SK-N-SH (cell line): ENCODE results near the gene PHACTR4. TPM values are rescaled to one million over a fixed set of nuclear protein-coding genes. Genes with fewer than 3 reads are reported as not detected.

Experiments used
- CTCF ChIA-PET: fragments of 300-600, 350-600 bp; formaldehyde crosslinking; extraction: SDS; loops from one replicate; lab custom pipeline; 2021; lab: Yijun Ruan, JAX
- POLR2A ChIA-PET: fragments of 350-600 bp; sonication (Branson Sonifier 250); formaldehyde crosslinking; extraction: SDS; loops from one replicate; lab custom pipeline; 2020; ENCODE audit warnings: antibody characterized with exemption, inconsistent platforms; lab: Yijun Ruan, JAX
- DNase-seq: peaks from one replicate; pipeline ENCODE4 v3.0.0; 2012
- H2AFZ ChIP-seq: fragments of 200-600 bp; sonication (generic); 2 replicates; pipeline ENCODE4 v1.8.1; 2016; ENCODE audit warnings: antibody characterized with exemption, mild to moderate bottlenecking, low read depth
- H3F3A ChIP-seq: fragments of 200-600 bp; sonication (generic); replicated peaks from 2 replicates; pipeline ENCODE3; 2016; ENCODE audit warnings: antibody characterized with exemption, mild to moderate bottlenecking; ENCODE audit not compliant: insufficient read depth
- H3K27ac ChIP-seq, 2 experiments: fragments of 200-500 bp in 1 of 2; fragments of 200-600 bp in 1 of 2; sonication (Bioruptor generic) in 1 of 2; sonication (generic), shearing (Covaris generic) in 1 of 2; 2 replicates each; pipeline versions ENCODE4 v1.5.1 to v1.6.1; 2014 to 2016; ENCODE audit warnings: low read depth in 2 of 2, inconsistent platforms in 1 of 2, low read length in 1 of 2, mild to moderate bottlenecking in 1 of 2, mixed read lengths in 1 of 2
- H3K27me3 ChIP-seq: fragments of 200-600 bp; sonication (generic), shearing (Covaris generic); 2 replicates; pipeline ENCODE4 v1.6.1; 2016; ENCODE audit warnings: mixed run types; ENCODE audit not compliant: insufficient read depth
- H3K36me3 ChIP-seq, 2 experiments: fragments of 200-500 bp in 1 of 2; fragments of 200-600 bp in 1 of 2; sonication (Bioruptor generic) in 1 of 2; sonication (generic) in 1 of 2; replicated peaks in 1 of 2; 2 replicates each; pipeline versions ENCODE3 to v1.5.1; 2014 to 2016; ENCODE audit warnings: low read length in 1 of 2, mild to moderate bottlenecking in 1 of 2; ENCODE audit not compliant: insufficient read depth in 2 of 2, control insufficient read depth in 1 of 2
- H3K4me1 ChIP-seq, 2 experiments: fragments of 200-500 bp in 1 of 2; fragments of 200-600 bp in 1 of 2; sonication (Bioruptor generic) in 1 of 2; sonication (generic), shearing (Covaris generic) in 1 of 2; 2 replicates each; pipeline versions ENCODE4 v1.5.1 to v1.6.1; 2014 to 2016; ENCODE audit warnings: low read depth in 1 of 2, low read length in 1 of 2, mixed run types in 1 of 2; ENCODE audit not compliant: insufficient read depth in 2 of 2, control insufficient read depth in 1 of 2
- H3K4me2 ChIP-seq: fragments of 200-600 bp; sonication (generic), shearing (Covaris generic); 2 replicates; pipeline ENCODE4 v1.6.1; 2017; ENCODE audit warnings: mixed run types
- H3K4me3 ChIP-seq, 2 experiments: fragments of 200-500 bp in 1 of 2; fragments of 200-600 bp in 1 of 2; sonication (Bioruptor generic) in 1 of 2; sonication (generic), shearing (Covaris generic) in 1 of 2; 2 replicates each; pipeline versions ENCODE4 v1.5.1 to v1.8.1; 2014 to 2016; ENCODE audit warnings: low read depth in 2 of 2, inconsistent platforms in 1 of 2, low read length in 1 of 2, mild to moderate bottlenecking in 1 of 2, mixed read lengths in 1 of 2, moderate library complexity in 1 of 2
- H3K79me2 ChIP-seq: fragments of 200-600 bp; sonication (generic); 2 replicates; pipeline ENCODE4 v1.8.1; 2017; ENCODE audit warnings: mild to moderate bottlenecking; ENCODE audit not compliant: insufficient read depth
- H3K9ac ChIP-seq: fragments of 200-600 bp; sonication (generic); 2 replicates; pipeline ENCODE4 v1.6.1; 2017; ENCODE audit warnings: mixed run types
- H3K9me2 ChIP-seq: fragments of 200-600 bp; sonication (generic); 2 replicates; pipeline ENCODE4 v1.6.1; 2017; ENCODE audit warnings: mixed run types
- H3K9me3 ChIP-seq: fragments of 200-600 bp; sonication (generic); 2 replicates; pipeline ENCODE4 v1.6.1; 2017; ENCODE audit warnings: mixed run types, mild to moderate bottlenecking, moderate library complexity
- H4K20me1 ChIP-seq: fragments of 200-600 bp; sonication (generic); 2 replicates; pipeline ENCODE4 v1.6.1; 2017; ENCODE audit warnings: mild to moderate bottlenecking, mixed run types; ENCODE audit not compliant: insufficient read depth
- CHD2 ChIP-seq: fragments of 150-350 bp; IDR thresholded peaks from 2 replicates; pipeline ENCODE4 v1.6.1; 2018; ENCODE audit warnings: low read length; ENCODE audit not compliant: partially characterized antibody
- ELF1 ChIP-seq: IDR thresholded peaks from 2 replicates; pipeline ENCODE4 v1.4.0; 2012
- EP300 ChIP-seq, 2 experiments: IDR thresholded peaks; 2 replicates each; pipeline versions ENCODE4 v1.4.0 to v1.6.1; 2012; ENCODE audit warnings: borderline replicate concordance in 1 of 2, low read depth in 1 of 2, low read length in 1 of 2
- FOSL2 ChIP-seq: IDR thresholded peaks from 2 replicates; pipeline ENCODE4 v1.4.0; 2012; ENCODE audit warnings: low read depth, mild to moderate bottlenecking, moderate library complexity, borderline replicate concordance
- FOXJ3 ChIP-seq: sonication (generic); formaldehyde crosslinking; IDR thresholded peaks from 2 replicates; pipeline ENCODE4 v1.5.1; 2020; ENCODE audit warnings: mild to moderate bottlenecking, missing genetic modification reagents
- GABPA ChIP-seq: IDR thresholded peaks from 2 replicates; pipeline ENCODE4 v1.4.0; 2012; ENCODE audit warnings: low read depth, mild to moderate bottlenecking
- GATA2 ChIP-seq: sonication (generic); formaldehyde crosslinking; IDR thresholded peaks from 2 replicates; pipeline ENCODE4 v1.5.0; 2020; ENCODE audit warnings: mild to moderate bottlenecking, missing genetic modification reagents
- JUND ChIP-seq: IDR thresholded peaks from 2 replicates; pipeline ENCODE4 v1.4.0; 2012
- MAX ChIP-seq: IDR thresholded peaks from 2 replicates; pipeline ENCODE4 v1.4.0; 2012; ENCODE audit warnings: low read depth
- NFIC ChIP-seq: IDR thresholded peaks from 2 replicates; pipeline ENCODE4 v1.4.0; 2012; ENCODE audit warnings: borderline replicate concordance
- PBX3 ChIP-seq: IDR thresholded peaks from 2 replicates; pipeline ENCODE4; 2012
- POLR2AphosphoS5 ChIP-seq: IDR thresholded peaks from 2 replicates; pipeline ENCODE4 v1.6.1; 2012; ENCODE audit warnings: low read depth, low read length
- REST ChIP-seq: IDR thresholded peaks from 2 replicates; pipeline ENCODE4 v1.6.1; 2012; ENCODE audit warnings: mild to moderate bottlenecking, low read depth, low read length, moderate library complexity
- RXRA ChIP-seq: IDR thresholded peaks from 2 replicates; pipeline ENCODE4 v1.4.0; 2012; ENCODE audit warnings: low read depth, mild to moderate bottlenecking, borderline replicate concordance
- SIN3A ChIP-seq: IDR thresholded peaks from 2 replicates; pipeline ENCODE4 v1.6.1; 2012; ENCODE audit warnings: low read depth, mild to moderate bottlenecking, low read length, moderate library complexity, borderline replicate concordance
- SMC3 ChIP-seq: IDR thresholded peaks from 2 replicates; pipeline ENCODE4 v1.6.1; 2012; ENCODE audit warnings: low read depth, low read length, improper control_type of control experiment
- TAF1 ChIP-seq: IDR thresholded peaks from 2 replicates; pipeline ENCODE4 v1.6.1; 2012; ENCODE audit warnings: low read depth, mild to moderate bottlenecking, low read length, moderate library complexity, borderline replicate concordance
- TCF12 ChIP-seq: IDR thresholded peaks from 2 replicates; pipeline ENCODE4 v1.4.0; 2012
- TEAD4 ChIP-seq: IDR thresholded peaks from 2 replicates; pipeline ENCODE4 v1.4.0; 2012; ENCODE audit warnings: mild to moderate bottlenecking, borderline replicate concordance; ENCODE audit not compliant: insufficient read depth
- YY1 ChIP-seq: IDR thresholded peaks from 2 replicates; pipeline ENCODE4 v1.4.0; 2012; ENCODE audit warnings: low read depth, mild to moderate bottlenecking
- WGBS: methylation state at CpG from one replicate; pipeline ENCODE4 v1.1.6; 2017; ENCODE audit warnings: low lambda C conversion rate; 5-methylcytosine and 5-hydroxymethylcytosine counted together
- polyA plus RNA-seq, 3 experiments: library from polyadenylated mRNA; depleted of rRNA; stranded (reverse); fragments of >200 nt; gene quantifications; 2 replicates each; pipeline ENCODE4 v1.2.3, GENCODE V29; 2012
- TF ChIP-seq, protein P1 (sequence below): fragments of 150-350 bp; IDR thresholded peaks from 2 replicates; pipeline ENCODE4 v1.6.1; 2016; ENCODE audit warnings: mild to moderate bottlenecking, low read depth, low read length
- TF ChIP-seq, protein P2 (sequence below): IDR thresholded peaks from 2 replicates; pipeline ENCODE4 v1.4.0; 2012; ENCODE audit warnings: low read depth, borderline replicate concordance
- TF ChIP-seq, protein P3 (sequence below): IDR thresholded peaks from 2 replicates; pipeline ENCODE4 v1.4.0; 2012; ENCODE audit warnings: low read depth, borderline replicate concordance

The PHACTR4 gene
- polyA plus RNA-seq, 1 of the 3 experiments (the other 2 are of a cell fraction): 9.8 TPM

- Histone ChIP-seq H3K9me3 (no peaks in the 10 kb centered on the region), H3K9me2 (no peaks in the 10 kb centered on the region), H3F3A (peaks cover 41% of the 10 kb centered on the region), H3K4me3 (peak overlapping the region in 1 of 2 experiments; percentile 67; a peak in 3 of 4 replicates), H3K27me3 (no peaks in the 10 kb centered on the region), H3K79me2 (peaks cover 78% of the 10 kb centered on the region), H3K27ac (peak overlapping the region; percentile 80 to 93), H3K36me3 (peaks cover 0 to 3% of the 10 kb centered on the region in 2 experiments), H3K4me1 (peaks cover 11 to 29% of the 10 kb centered on the region in 2 experiments; a peak in 3 of 4 replicates), H2AFZ (no peak overlapping the region), H3K4me2 (peak overlapping the region; percentile 80), H3K9ac (peak overlapping the region; percentile 46; the same call in 1 of the 2 replicates), H4K20me1 (peaks cover 6% of the 10 kb centered on the region; the same call in 1 of the 2 replicates)
- 32% methylated on average over 3 of the region's 3 CpGs for WGBS
- POLR2A ChIA-PET: interaction anchor here (0.7 kb wide), 1 partner anchor 68 kb away, joined by 3 read pairs; the partner anchor contains the start of gene PHACTR4
- no peak for DNase-seq
- CTCF ChIA-PET: no interaction called here
- TF ChIP-seq TCF12 (0 out of 2 replicates have a peak, but pooled peaks have one; percentile 17), MAX (no peak), SMC3 (no peak), SIN3A (no peak), REST (no peak), GABPA (no peak), NFIC (no peak; the same call in 1 of the 2 replicates), GATA2 (CRISPR knock-in tag) (no peak), RXRA (peak; percentile 64; the same call in 1 of the 2 replicates), TEAD4 (0 out of 2 replicates have a peak, but pooled peaks have one; percentile 23), FOSL2 (peak; percentile 88), CHD2 (no peak), YY1 (no peak), FOXJ3 (no peak), POLR2AphosphoS5 (no peak), TAF1 (no peak; the same call in 1 of the 2 replicates), JUND (peak; percentile 74), EP300 (IDR thresholded peaks at IDR 0.05; ENCODE audit: borderline replicate concordance in 1 of 2, low read depth in 1 of 2, low read length in 1 of 2) (peak in 1 of 2 experiments; percentile 30; a peak in 1 of 4 replicates), ELF1 (peak; percentile 5), PBX3 (peak; percentile 39; the same call in 1 of the 2 replicates)
- TF ChIP-seq, protein P1, sequence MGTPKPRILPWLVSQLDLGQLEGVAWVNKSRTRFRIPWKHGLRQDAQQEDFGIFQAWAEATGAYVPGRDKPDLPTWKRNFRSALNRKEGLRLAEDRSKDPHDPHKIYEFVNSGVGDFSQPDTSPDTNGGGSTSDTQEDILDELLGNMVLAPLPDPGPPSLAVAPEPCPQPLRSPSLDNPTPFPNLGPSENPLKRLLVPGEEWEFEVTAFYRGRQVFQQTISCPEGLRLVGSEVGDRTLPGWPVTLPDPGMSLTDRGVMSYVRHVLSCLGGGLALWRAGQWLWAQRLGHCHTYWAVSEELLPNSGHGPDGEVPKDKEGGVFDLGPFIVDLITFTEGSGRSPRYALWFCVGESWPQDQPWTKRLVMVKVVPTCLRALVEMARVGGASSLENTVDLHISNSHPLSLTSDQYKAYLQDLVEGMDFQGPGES: no peak
- TF ChIP-seq, protein P2, sequence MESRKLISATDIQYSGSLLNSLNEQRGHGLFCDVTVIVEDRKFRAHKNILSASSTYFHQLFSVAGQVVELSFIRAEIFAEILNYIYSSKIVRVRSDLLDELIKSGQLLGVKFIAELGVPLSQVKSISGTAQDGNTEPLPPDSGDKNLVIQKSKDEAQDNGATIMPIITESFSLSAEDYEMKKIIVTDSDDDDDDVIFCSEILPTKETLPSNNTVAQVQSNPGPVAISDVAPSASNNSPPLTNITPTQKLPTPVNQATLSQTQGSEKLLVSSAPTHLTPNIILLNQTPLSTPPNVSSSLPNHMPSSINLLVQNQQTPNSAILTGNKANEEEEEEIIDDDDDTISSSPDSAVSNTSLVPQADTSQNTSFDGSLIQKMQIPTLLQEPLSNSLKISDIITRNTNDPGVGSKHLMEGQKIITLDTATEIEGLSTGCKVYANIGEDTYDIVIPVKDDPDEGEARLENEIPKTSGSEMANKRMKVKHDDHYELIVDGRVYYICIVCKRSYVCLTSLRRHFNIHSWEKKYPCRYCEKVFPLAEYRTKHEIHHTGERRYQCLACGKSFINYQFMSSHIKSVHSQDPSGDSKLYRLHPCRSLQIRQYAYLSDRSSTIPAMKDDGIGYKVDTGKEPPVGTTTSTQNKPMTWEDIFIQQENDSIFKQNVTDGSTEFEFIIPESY: no peak
- TF ChIP-seq, protein P3, sequence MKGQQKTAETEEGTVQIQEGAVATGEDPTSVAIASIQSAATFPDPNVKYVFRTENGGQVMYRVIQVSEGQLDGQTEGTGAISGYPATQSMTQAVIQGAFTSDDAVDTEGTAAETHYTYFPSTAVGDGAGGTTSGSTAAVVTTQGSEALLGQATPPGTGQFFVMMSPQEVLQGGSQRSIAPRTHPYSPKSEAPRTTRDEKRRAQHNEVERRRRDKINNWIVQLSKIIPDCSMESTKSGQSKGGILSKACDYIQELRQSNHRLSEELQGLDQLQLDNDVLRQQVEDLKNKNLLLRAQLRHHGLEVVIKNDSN: no peak
These were observed 67.9 kb downstream of the PHACTR4 start for GRCh38 chr1:28437264-28437923.
